ENCODE data around the gene HIBADH.
A peak's percentile ranks its signal among the peaks of the same experiment; 100 is the strongest.
"Not testable (repeated sequence)": the region's sequence is repeated elsewhere in the genome, so short reads cannot be mapped to it uniquely, and the experiment has no call there.

HIBADH gene

DNA sequence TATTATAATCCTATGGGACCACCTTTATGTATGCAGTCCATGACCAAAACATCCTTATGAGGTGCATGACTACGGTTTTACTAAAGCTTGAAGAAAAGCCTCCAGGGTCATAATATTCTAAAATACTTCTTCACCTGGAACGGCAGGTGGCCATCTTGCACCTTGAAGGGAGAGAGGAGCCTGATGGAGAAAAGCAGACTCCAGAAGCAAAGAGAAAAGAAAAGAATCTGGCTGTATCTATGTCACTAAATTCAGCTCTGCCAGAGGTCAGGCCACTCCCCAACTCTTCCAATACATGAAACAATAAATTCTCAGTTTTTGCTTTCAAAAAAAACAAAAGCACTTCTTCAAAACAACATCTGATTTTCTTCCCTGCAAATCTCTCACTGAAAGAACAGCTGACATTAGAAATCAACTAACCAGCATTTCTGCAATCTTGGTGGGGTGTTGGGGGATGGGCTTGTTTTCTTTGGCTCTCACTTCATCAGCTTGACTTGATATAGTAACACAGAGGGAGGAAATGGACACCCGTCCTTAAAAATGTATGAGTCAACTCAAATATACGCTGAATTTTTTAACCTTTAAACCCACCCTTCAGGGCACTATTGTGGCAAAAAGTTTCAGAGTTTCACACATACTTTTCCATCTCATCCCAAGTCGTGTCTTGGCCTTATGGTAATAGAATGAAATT, 21.7 kb downstream of the HIBADH start:
- DNase-seq (ENCODE audit: low read depth), result peak; percentile 84
- H3K4me3 ChIP-seq (replicated peaks; ENCODE audit: low read depth, low read length), result no peak overlapping the region
- TF ChIP-seq, protein P1, sequence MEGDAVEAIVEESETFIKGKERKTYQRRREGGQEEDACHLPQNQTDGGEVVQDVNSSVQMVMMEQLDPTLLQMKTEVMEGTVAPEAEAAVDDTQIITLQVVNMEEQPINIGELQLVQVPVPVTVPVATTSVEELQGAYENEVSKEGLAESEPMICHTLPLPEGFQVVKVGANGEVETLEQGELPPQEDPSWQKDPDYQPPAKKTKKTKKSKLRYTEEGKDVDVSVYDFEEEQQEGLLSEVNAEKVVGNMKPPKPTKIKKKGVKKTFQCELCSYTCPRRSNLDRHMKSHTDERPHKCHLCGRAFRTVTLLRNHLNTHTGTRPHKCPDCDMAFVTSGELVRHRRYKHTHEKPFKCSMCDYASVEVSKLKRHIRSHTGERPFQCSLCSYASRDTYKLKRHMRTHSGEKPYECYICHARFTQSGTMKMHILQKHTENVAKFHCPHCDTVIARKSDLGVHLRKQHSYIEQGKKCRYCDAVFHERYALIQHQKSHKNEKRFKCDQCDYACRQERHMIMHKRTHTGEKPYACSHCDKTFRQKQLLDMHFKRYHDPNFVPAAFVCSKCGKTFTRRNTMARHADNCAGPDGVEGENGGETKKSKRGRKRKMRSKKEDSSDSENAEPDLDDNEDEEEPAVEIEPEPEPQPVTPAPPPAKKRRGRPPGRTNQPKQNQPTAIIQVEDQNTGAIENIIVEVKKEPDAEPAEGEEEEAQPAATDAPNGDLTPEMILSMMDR (IDR thresholded peaks at IDR 0.05; ENCODE audit: low read length, missing control alignments), result no peak

DNA sequence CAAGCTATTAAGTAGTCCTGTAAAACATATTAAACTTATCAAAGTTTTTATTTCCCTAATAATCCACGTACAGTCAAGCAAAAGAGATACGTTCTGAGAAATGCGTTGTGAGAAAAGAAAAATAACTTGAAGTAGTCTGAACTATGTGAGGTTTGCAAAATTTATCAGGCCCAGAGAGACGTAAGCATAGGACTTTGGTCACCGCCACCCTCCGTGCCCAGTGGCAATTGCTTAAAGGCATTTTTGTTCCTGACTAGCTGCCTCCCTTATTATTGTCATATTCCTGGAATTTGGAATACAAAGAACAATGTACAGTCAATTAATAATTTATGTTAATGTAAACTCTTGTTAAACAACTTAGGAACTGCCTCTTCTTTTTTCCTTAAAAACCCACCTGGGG, 22.8 kb downstream of the HIBADH start:
- no peak for DNase-seq (ENCODE audit: low read depth)
- TF ChIP-seq, protein P1 (IDR thresholded peaks at IDR 0.05; ENCODE audit: low read length, missing control alignments), result no peak
- no peak overlapping the region for H3K4me3 ChIP-seq (replicated peaks; ENCODE audit: low read depth, low read length)

DNA sequence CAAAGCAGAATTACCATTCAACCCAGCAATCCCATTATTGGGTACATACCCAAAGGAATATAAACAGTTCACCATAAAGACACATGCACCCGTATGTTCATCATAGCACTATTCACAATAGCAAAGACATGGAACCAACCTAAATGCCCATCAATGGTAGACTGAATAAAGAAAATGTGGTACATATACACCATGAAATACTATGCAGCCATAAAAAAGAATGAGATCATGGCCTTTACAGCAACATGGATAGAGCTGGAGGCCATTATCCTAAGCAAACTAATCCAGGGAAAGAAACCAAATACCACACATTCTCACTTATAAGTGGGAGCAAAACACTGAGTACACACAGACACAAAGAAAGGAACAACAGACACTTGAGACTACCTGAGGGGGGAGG, 23.6 kb downstream of the HIBADH start:
- not testable (repeated sequence) for H3K4me3 ChIP-seq (replicated peaks; ENCODE audit: low read depth, low read length); DNase-seq (ENCODE audit: low read depth)

DNA sequence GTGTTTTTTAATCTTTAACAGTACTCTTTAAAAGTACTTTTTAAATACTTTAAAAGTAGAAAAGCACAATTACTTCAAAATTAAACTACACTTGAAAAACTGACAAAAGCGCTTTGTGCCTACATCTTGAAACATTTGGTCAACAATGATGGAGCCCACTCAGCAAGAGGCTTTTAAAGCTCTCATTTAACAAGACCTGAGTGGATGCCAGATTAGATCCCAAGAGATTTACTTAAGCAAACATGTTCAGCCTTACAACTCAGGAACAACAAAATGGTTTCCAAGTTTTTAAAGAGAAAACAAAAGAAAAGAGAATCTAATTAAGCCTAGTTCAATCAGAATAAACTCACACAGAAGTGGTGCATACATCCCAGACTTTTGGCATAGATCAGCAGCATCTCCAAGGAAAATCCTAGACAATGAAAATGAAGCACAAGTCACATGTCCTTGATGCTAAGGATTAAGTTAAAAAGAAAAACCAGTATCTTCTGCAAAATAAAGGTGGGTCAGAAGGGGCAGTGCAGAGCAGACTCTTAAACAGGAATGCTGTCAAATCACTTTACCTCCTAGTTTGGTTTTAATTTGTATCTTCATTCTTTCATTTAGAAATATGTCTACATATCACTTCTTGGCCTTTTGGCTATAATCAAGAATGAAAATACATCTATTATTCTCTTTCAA, 26.2 kb downstream of the HIBADH start:
- TF ChIP-seq, protein P1 (IDR thresholded peaks at IDR 0.05; ENCODE audit: low read length, missing control alignments), result no peak
- H3K4me3 ChIP-seq (replicated peaks; ENCODE audit: low read depth, low read length), result no peak overlapping the region
- peak; percentile 59 for DNase-seq (ENCODE audit: low read depth)

DNA sequence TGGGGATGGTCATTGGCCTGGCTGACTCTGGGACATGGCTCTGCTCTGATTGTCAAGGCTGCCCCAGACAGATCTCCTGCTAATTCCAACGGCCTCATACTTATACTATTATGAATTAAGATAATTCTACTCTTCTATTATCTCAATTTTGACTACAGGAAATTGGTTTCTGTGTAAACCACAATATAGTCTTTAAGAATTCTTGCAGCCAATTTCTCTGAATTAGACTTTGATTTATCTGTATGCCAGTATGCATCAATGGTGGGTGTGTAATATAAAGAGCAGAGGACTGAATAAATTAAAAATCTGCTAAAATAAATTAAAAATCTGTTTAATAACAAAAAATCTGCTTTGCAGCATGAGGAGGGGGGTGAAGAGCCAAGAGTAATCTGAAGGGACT, 27.0 kb downstream of the HIBADH start:
- no peak for DNase-seq (ENCODE audit: low read depth)
- H3K4me3 ChIP-seq (replicated peaks; ENCODE audit: low read depth, low read length), result no peak overlapping the region
- TF ChIP-seq, protein P1 (IDR thresholded peaks at IDR 0.05; ENCODE audit: low read length, missing control alignments), result no peak

DNA sequence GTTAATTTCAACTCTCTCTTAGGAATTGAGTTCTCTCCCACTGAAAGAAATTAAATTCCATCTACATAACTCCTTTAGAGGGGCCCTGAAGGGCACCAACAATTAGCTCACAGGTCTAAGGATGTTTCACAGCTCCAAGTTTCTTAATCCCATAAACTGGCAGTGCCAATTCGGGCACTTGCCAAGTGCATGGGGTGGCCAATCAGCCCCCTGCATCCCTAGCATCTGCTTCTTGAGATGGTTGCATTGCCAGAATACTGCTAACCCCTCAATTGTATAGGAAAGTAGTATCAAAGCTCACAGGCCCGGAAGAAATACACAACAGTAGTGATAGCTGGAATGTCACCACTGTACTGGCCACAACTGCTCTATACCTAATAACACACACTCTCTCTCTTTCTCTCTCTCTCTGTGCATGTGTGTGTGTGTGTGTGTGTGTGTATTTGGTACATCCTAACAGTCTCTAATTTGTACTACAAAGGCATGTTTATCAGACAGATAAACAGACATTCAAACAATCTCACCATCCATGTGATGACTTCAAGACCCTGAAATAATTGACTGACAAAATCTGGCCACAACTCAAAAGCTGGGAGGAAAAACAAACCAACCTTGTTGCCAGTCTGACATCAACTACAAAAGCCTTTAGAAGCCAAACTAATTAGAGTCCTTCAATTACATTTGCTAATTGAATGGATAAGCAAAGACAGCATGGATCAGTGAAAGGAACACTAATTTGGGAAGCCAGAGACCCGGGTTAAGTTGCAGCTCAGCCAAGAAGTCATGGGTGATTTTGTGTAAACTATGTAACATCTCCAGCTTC, 27.8 kb downstream of the HIBADH start:
- TF ChIP-seq, protein P1 (IDR thresholded peaks at IDR 0.05; ENCODE audit: low read length, missing control alignments), result no peak
- no peak for DNase-seq (ENCODE audit: low read depth)

DNA sequence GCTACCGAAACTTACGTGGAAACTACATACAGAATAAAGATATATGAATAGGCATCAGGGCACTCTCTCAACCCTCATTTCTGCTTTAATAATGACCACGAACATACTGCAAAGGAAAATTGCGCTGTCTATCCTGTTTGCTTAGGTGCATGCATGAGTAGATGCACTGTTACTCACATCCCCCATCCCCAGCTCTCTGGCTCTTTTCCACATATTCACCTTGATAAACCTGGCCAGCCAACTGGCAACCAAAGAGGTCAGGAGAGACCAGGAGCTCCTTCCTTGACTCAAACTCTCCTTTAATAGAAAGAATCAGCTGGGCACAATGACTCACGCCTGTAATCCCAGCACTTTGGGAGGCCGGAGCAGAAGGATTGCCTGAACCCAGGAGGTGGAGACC, 29.6 kb downstream of the HIBADH start:
- no peak for DNase-seq (ENCODE audit: low read depth)
- H3K4me3 ChIP-seq (replicated peaks; ENCODE audit: low read depth, low read length), result no peak overlapping the region
- TF ChIP-seq, protein P1 (IDR thresholded peaks at IDR 0.05; ENCODE audit: low read length, missing control alignments), result no peak

More for the DNA sequence above, 27.8 kb downstream of the HIBADH start:
- H3K4me3 ChIP-seq (replicated peaks; ENCODE audit: low read depth, low read length), result no peak overlapping the region
